ENCODE measurements around the gene OASL.

Gene OASL

GRCh38 chr12:121043067-121043466, 4.0 kb upstream of the OASL start:
- TF ChIP-seq POLR2A (IDR thresholded peaks at IDR 0.05; ENCODE audit: extremely low read depth, insufficient read length) (no peak), MYC (IDR thresholded peaks at IDR 0.05; ENCODE audit: low read depth, low read length) (no peak), CTCF (IDR thresholded peaks at IDR 0.05; ENCODE audit: low read depth, low read length) (no peak), MAX (IDR thresholded peaks at IDR 0.05; ENCODE audit: low read depth, low read length) (no peak)
- DNase-seq (ENCODE audit: low read depth): no peak
- H3K4me3 ChIP-seq (ENCODE audit: low read depth, low read length): no peak overlapping the region

- DNase-seq (ENCODE audit: low read depth): peak; percentile 53
- TF ChIP-seq MAX (IDR thresholded peaks at IDR 0.05; ENCODE audit: low read depth, low read length) (no peak), MYC (IDR thresholded peaks at IDR 0.05; ENCODE audit: low read depth, low read length) (no peak), CTCF (IDR thresholded peaks at IDR 0.05; ENCODE audit: low read depth, low read length) (no peak), POLR2A (IDR thresholded peaks at IDR 0.05; ENCODE audit: extremely low read depth, insufficient read length) (no peak)
- H3K4me3 ChIP-seq (ENCODE audit: low read depth, low read length): no peak overlapping the region
These were observed 2.2 kb downstream of the OASL start for GRCh38 chr12:121036810-121037326.

GRCh38 chr12:121034616-121035305, 4.3 kb downstream of the OASL start:
- no peak overlapping the region for H3K4me3 ChIP-seq (ENCODE audit: low read depth, low read length)
- TF ChIP-seq MYC (IDR thresholded peaks at IDR 0.05; ENCODE audit: low read depth, low read length) (no peak), CTCF (IDR thresholded peaks at IDR 0.05; ENCODE audit: low read depth, low read length) (no peak), MAX (IDR thresholded peaks at IDR 0.05; ENCODE audit: low read depth, low read length) (no peak), POLR2A (IDR thresholded peaks at IDR 0.05; ENCODE audit: extremely low read depth, insufficient read length) (no peak)
- DNase-seq (ENCODE audit: low read depth): no peak

GRCh38 chr12:121033625-121034349, 5.3 kb downstream of the OASL start:
- H3K4me3 ChIP-seq (ENCODE audit: low read depth, low read length): no peak overlapping the region
- TF ChIP-seq POLR2A (IDR thresholded peaks at IDR 0.05; ENCODE audit: extremely low read depth, insufficient read length) (no peak), MAX (IDR thresholded peaks at IDR 0.05; ENCODE audit: low read depth, low read length) (no peak), CTCF (IDR thresholded peaks at IDR 0.05; ENCODE audit: low read depth, low read length) (no peak), MYC (IDR thresholded peaks at IDR 0.05; ENCODE audit: low read depth, low read length) (no peak)
- peak; percentile 70 for DNase-seq (ENCODE audit: low read depth)

- TF ChIP-seq CTCF (IDR thresholded peaks at IDR 0.05; ENCODE audit: low read depth, low read length) (no peak), POLR2A (IDR thresholded peaks at IDR 0.05; ENCODE audit: extremely low read depth, insufficient read length) (no peak), MYC (IDR thresholded peaks at IDR 0.05; ENCODE audit: low read depth, low read length) (no peak), MAX (IDR thresholded peaks at IDR 0.05; ENCODE audit: low read depth, low read length) (no peak)
- no peak for DNase-seq (ENCODE audit: low read depth)
- H3K4me3 ChIP-seq (ENCODE audit: low read depth, low read length): no peak overlapping the region
These were observed 8.4 kb downstream of the OASL start for GRCh38 chr12:121030576-121031212.
